DMS53 (cell line): ENCODE results near the gene ZHX3.
A peak's percentile ranks its signal among the peaks of the same experiment; 100 is the strongest.

Source experiments
- DNase-seq: peaks from one replicate; lab custom pipeline; 2025; lab: John Stamatoyannopoulos, UW

The ZHX3 gene

DNA sequence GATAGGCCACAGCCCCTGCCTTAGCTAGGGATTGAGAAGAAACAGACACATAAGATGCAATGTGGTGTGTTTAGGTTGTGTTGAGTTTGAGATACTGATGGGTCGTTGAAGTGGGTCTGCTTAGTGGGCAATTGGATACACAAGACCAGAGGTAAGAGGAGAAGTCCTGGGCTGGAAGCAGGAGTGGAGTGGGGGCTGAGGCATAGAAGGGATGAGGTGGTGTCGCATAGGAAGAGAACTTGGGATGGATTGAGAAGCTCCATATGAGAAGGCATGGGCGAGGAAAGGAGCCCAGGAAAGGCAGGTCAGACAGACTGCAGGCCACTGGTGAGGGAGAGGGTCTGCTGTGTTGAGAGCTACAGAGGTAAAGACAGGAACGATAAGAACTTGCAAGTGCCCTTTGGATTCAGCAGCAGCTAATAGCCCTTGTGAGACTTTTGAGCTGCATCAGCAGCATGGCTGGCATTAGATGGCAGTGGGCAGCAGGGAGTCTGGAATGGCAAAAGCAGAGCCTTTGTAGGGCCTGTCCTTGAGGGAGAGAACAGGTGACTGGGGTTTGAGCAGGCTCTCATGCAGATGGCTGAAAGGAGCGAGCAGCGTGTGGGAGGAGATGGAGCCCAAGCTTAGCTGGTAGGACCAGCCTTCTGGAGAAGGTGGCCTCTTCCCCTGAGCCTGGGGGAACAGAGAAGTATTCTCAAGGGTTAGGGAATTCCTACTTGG, 147.0 kb downstream of the ZHX3 start:
- DNase-seq: no peak

DNA sequence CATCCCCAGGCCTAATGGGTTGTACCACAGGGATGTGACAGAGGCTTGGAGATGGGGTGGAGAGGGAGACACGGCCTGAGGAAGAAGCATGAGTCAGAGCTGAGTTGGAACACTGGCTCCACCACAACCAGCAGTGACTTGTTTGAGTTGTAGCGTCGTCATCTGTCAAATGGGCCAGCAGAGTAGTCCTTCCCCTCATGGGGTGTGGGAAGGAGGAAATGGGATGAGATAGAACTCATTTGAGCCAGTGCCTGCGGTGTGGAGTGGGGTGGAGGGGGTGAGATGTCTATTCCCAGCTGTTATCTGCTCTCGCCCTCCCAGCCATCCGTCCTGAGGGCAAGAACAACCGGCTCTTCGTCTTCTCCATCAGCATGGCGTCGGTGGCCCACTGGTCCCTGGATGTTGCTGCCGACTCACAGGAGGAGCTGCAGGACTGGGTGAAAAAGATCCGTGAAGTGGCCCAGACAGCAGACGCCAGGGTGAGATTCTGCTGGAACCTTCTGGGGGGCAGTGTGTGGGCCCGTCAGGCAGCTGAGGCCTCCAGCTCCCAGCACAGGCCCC, 147.7 kb downstream of the ZHX3 start:
- no peak for DNase-seq

GRCh38 chr20:41169162-41169690, 148.3 kb downstream of the ZHX3 start:
- DNase-seq: no peak

GRCh38 chr20:41168281-41169161, 149.0 kb downstream of the ZHX3 start:
- DNase-seq: no peak

DNA sequence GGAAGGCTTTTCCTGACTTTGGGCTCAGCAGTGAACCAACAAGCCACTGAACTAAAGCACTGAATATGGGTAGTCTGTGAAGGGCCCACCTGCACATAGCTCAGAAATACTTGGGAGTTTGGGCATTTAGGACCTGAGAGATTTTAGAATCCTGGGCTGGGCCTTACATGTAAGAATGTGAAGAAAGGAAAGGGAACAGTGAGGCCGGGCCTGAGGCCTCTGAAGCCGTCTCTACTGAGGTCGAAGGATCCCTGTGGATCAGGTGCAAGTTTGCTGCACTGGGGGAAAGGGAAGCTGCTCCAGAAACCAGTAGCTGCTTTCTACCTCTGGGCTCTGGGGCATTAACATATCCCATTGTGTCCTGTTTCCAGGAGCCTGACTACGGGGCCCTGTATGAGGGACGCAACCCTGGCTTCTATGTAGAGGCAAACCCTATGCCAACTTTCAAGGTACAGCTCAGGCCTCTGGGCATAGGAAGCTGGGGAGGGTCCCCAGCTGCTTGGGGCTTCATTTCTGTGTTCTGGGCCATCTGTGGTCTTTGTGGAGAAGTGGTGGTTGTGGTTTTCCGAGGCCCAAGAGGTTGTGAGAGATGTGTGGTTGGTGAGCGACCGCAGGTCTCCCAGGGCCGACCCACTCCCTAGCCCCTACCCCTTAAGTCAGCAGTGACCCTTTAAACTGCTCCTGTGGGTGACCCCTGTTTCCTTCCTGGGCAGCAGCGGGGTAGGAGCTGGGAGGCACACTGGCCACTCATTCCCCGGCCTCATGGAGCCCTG, 149.9 kb downstream of the ZHX3 start:
- DNase-seq: no peak

- no peak for DNase-seq
These were observed 150.4 kb downstream of the ZHX3 start for GRCh38 chr20:41167118-41167470.

GRCh38 chr20:41166201-41167117, 151.1 kb downstream of the ZHX3 start:
- no peak for DNase-seq

- DNase-seq: no peak
These were observed 152.3 kb downstream of the ZHX3 start for GRCh38 chr20:41165001-41165882.

- DNase-seq: no peak
These were observed 153.7 kb downstream of the ZHX3 start for GRCh38 chr20:41163821-41164220.

DNA sequence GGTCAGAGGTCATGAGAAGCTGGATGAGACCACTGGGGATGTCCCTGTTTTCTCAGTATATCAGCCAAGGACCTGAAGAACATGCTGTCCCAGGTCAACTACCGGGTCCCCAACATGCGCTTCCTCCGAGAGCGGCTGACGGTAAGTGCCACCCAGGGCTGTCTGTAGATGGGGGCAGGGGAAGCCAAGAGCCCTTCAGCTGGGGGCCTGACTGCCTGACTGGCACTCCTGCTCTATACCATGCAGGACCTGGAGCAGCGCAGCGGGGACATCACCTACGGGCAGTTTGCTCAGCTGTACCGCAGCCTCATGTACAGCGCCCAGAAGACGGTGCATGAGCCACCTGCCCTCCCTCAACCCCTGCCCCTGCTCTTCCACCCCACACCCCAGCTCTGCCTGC, 155.1 kb downstream of the ZHX3 start:
- no peak for DNase-seq

DNA sequence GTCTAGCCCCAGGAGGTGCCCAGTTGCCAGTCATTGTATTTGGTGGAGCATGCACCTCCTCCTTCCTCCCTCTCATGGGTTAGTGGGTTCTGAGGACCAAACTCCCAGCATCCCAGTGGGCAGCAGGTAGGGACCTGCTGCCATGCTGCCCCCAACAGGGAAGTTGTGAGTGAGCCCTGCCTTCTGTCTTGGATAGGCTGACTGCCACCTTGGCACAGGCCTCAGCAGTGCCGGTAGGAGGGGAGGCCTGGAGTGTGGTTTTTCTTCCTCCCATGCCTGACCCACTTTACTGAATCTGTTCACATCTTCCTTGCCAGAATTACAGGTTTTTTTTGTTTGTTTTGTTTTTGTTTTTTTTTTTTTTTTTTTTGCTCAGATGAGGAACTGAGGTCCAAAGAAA, 155.6 kb downstream of the ZHX3 start:
- peak; percentile 25 for DNase-seq

DNA sequence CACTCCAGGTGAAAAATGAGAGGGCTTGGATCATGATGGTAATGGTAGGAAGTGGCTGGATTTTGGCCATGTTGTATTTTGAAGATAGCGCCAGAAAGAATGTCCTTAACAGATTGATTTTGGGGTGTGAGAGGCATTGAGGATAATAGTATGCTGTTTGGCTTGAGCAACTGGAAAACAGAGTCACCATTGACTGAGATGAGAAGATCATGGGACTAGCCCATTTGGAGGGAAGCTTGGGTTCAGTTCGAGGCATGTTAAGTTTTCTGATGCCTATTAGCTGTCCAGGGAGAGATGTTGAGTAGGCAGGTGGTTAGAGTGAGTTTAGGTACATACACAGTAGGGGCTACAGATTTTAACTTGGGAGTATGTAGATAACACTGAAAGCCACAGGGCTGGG, 156.8 kb downstream of the ZHX3 start:
- no peak for DNase-seq

GRCh38 chr20:41159547-41159946, 158.0 kb downstream of the ZHX3 start:
- no peak for DNase-seq

DNA sequence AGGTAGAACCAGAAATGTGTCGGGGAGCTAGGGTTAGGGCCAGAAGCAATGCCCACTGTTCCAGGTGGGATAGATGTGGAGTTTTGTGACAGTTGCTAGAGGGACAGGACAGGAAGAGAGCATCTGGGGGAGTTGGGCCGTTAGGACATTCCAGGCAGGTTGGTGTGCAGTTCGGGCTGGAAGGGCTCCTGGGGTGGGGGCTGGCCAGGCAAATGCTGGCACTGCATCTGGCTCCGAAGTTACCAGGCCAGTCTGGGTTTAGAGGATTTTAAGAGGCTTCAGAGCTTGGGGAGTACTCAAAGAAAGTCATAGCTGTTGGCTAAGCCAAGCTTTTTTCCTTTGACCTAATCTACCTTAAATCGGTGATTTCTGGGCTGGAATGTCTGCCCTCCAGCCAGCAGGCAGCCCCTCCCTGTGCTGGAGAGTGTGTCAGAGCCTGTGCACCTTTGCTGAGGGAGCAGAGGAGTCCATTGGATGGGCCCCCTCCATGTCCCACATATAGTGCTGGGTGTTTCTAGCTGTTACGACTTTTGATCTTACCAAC, 159.4 kb downstream of the ZHX3 start:
- no peak for DNase-seq

- no peak for DNase-seq
These were observed 162.3 kb downstream of the ZHX3 start for GRCh38 chr20:41155261-41155660.

GRCh38 chr20:41154436-41155176, 162.9 kb downstream of the ZHX3 start:
- DNase-seq: no peak

- DNase-seq: no peak
These were observed 165.3 kb downstream of the ZHX3 start for GRCh38 chr20:41152108-41152757.

DNA sequence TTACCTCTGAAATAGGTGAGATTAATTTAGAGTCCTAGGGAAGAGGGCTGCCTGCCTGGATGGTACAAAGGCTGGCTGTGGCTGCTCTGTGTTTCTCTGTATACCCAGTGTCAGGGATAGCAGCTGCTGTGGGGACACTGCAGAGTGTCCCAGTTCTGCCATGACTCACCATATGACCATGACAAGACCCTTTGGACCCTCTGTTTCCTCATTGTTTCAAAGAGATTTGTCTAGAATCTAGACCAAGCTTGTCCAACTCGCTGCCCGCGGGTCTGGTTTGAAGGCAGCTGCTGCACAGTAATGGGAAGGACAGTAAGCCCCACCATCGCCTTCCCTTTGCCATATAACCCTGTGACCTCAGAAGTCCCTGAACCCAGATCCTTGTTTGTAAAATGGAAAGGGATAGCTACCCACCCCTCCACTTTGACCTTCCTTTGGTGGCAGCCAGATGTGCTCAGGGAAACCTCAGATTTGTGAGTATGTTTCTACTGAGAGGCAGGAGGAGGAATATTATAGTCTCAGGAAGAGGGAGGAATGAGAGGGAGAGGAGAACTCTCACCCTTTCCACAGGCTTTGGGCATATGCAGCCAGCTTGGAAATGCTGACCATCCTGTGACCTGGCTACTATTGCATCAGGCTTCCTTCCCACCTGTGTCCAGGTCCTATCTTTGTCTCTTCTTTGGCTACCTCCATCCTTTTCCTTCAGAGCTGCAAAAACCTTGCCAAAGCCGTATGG, 166.2 kb downstream of the ZHX3 start:
- DNase-seq: no peak
